HG02840 (cell line): ENCODE results near the gene NADK.
A peak's percentile ranks its signal among the peaks of the same experiment; 100 is the strongest.
"Not testable (repeated sequence)": the region's sequence is repeated elsewhere in the genome, so short reads cannot be mapped to it uniquely, and the experiment has no call there.

Experiments used
- ATAC-seq: cut with Tn5 transposase; IDR thresholded peaks from one replicate; pipeline ENCODE4 v1.9.1; 2021; ENCODE audit warnings: mild to moderate bottlenecking, moderate library complexity, moderate number of reproducible peaks; ENCODE audit not compliant: unreplicated experiment, low FRiP score

The NADK gene

DNA sequence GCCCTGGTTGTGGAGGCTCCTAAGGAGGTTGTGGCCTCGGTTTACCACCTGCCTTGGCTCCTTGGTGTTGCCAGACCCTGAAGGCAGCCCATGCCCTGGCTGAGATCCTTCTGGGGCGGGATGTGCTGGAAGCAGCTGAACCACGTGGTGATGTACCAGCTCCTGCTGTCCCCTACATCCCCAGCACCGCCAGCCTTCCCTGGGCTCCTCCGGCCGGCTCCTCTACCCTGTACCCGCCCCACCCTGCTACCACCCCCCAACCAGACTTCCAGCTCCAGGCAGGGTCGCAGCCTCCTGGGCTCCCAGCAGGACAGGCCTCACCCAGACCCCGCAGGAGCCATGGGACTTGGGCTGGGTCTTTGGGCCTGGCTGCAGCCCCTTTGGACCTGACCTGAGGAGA is 28.3 kb downstream of the NADK start:
- not testable (repeated sequence) for ATAC-seq

DNA sequence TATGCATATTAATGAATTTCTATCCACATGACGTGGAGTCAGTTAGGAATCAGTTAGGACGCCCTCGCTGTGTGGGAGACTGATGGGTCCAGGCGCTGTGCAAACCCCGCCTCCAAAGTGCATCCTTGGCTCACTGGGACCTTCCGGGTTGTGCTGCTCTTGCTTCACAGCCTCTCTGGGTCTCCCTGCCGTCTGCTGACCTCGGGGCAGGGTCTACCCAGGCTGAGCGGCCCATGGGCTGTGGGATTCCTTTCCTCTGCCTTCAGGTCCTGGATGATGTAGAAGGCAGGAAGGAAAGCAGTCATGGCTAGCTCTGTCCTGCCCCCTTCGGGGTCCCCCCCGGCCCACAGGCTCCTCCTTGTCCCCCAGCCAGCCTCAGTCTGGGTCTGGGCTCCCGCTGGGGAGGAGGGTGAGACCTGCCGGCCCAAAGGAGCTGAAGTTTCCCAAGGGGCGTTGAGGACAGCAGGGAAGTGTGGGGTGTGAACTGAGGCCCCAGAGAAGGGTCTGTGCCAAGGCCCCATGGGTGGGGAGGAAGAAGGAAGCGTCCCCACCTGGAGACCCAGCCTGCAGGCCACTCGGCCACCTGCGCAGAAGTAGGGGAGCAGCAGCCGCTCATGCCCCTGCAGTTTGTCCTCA is 29.5 kb downstream of the NADK start:
- no peak for ATAC-seq

DNA sequence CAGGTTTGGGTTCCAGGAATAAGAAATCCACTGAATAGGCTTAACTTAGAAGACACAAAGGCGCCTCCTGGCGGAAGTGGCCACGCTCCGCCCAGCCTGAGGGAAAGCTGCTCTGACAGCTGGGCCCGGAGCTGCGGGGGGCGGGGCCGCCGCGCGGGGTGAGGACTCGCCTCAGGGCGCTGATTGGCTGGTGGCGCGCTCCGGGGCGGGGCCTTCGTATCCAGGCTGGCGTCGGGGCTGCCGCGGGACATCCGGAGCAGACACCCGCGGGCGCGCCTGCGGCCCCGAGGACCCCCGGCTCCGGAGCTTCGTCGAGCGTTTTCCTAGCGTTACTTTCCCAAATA is 31.7 kb downstream of the NADK start:
- peak; percentile 77 for ATAC-seq

DNA sequence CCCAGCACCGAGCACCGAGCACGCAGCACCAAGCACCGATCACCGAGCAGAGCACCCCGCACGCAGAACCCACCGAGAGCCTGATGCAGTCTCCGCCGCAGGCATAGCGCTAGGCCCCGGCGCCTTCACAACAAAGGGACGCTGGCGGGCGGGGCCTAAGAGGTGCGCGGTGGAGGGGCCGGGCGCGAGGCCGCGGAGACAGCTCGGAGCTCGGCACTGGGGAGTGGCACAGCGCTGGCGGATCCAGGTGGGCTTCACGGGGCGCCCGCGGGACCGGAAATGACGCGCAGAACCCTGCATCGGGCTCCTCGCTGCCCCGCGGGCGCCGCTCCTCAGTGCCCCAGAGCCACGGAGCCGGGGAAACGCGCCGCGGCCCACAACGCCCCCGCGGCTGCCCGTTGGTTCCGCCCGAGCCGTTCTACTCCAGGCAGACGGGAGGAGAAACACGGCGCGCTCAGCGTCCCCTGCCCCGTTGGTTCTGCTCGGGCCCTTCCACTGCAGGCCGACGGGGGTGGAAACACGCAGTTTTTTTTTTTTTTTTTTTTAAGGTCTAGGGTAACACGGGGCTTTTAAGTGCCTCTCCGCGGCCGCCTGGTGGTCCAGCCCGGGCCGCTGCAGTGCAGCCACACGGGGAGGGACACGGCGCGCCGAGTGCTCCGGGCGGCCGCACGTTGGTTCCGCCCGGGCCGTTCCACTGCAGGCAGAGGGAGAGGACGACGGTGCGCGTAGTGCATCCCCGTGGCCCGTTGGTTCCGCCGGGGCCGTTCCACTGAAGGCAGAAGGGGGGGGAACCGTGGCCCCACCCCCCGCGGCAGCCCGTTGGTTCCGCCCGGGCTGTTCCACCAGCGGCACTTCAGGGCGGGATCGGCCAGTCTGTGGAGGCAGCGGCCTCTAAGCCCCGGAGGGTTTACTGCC is 32.4 kb downstream of the NADK start:
- peak; percentile 62 for ATAC-seq

DNA sequence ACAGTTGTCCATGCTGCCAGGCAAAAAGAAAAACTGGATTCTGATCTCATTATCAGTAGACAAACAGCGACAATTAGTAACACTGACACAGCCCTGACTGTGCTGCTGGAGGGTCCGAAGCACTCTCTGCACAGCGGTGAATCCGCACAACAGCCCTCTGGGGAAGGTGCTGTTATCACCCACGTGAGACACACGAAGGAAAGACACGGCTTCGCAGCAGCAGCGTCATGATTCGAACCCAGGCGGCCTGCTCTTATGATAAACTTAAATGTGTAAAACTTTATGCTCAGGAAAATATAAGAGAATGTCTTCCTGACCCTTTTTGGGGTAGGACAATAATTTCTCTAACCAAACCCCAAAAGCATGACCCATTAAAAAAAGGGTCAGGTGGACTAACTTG is 35.7 kb downstream of the NADK start:
- ATAC-seq = not testable (repeated sequence)

DNA sequence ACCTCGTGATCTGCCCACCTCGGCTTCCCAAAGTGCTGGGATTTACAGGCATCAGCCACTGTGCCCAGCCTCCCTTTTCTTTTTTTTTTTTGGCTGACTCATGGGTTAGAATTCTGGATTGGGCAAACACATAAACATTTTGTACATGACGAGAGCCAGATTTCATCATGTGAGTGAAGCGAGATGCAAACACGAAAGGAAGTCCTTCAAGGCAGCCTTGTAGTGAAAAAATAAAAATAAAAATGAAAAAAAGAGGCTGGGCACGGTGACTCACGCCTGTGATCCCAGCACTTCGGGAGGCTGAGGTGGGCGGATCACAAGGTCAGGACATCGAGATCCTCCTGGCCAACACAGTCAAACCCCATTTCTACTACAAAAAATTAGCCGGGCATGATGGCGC is 37.3 kb downstream of the NADK start:
- not testable (repeated sequence) for ATAC-seq

DNA sequence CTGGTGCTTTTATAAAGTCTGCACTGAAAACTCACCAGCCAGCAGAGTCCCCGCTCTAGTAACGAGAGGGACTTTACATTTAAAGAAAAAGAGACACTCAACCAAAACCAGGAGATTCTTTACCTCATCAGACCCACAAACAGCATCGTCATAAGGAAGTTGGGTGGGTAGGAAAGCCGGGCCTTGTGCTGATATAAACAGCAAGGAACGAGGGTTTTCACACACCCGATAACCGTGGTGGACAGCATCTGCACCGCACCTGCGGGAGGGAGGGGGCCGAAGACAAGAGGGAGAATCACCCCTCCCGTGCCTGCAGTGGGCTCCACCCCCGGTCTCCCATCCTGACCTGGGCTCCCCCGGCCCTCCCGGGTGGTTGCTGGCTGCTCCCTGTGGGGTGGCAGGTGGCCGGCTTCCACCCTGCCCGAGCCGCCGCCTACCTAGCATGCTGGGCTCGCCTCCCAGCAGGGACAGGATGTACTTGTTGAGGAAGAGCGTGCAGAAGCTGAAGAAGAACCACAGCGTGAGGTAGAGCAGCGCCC is 39.4 kb downstream of the NADK start:
- not testable (repeated sequence) for ATAC-seq

DNA sequence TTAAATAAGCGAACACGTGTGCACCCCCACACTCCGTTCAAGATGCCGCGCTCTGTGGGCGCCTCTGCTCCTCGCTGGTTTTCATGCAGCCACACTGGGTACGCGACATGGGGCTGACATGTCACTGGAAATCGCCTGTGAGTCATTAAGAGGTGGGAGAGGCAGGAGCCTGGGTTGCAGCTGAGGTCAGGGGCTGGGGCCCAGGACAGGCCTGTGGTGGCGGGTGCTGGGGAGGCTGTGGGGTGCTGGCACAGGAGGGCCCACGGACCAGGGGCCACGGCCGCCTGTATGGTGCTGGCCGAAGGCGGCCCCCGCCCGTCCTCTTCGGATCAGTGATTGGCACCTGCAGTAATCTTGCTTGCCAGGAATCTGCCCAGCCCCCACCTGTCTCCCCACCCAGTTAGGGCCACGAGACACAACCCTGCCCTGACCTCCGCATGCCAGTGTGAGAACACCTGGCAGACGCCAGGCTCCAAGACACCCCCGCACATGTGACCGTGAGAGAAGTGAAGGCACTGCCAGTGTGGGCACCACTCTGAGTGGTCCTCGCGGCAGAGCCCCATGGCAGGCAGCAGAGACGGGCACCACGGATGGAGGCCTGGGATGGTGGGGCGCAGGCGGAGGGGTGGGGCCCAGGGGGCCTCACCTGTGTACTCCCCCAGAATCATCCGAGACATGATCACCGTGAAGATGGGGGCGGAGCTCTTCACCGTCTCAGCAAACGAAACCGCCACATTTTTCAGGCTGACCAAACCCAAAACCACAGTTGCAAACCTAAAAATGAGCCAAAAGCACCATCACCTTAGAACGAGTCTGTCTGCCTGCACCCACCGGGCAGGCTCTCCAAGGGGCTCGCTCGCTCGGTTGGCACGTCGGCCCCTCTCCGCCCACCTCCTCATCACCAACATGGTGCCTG is 40.3 kb downstream of the NADK start:
- ATAC-seq = not testable (repeated sequence)

DNA sequence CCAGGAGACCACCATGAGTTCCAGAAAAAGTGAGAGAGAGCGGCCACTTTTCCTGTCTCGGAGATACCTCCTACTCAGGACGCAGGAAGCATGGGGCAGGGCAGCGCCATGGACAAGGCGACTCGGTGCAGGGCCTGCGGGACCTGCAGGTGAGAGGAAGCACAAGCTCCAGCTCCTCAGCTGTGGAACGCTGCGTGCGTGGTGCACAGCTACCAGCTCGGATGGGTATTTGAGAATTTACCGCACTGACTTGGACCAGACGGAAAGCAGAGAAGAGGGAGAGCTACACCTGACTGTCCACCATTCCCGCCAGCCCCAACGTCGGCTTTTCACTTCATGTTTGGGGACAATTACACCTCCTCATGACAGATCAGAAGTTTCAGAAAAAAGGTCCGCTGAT is 45.9 kb downstream of the NADK start:
- ATAC-seq = no peak

DNA sequence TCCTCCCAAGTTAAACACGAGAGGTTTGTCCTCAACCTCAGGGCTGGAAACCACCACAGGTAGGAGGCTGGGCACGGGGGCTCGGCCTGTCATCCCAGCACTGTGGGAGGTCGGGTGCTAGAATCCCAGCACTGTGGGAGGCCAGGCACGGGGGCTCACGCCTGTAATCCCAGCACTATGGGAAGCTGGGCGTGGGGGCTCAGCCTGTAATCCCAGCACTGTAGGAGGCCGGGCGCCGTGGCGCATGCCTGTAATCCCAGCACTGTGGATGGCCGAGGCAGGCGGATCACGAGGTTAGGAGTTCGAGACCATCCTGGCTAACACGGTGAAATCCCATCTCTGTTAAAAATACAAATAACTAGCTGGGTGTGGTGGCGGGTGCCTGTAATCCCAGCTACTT is 47.4 kb downstream of the NADK start:
- ATAC-seq = no peak

DNA sequence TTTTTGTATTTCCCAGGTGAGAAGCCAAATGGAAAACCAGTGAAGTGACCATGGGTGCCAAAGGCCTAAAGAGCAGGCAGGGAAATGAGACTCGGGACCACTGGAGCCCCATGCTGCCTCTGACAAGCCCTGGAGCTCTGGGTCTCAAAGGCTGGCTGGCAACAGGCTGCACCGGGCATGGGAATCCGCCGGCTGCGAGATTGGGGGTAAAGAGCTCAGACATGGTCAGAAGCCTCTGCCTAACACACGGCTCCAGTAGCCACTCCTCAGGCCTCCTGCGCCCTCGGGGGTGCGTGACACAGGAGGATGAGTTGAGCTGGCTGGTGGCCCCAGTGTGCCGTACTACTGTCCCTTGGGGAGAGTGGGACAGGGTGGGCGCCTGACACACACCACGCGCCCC is 48.0 kb downstream of the NADK start:
- not testable (repeated sequence) for ATAC-seq

DNA sequence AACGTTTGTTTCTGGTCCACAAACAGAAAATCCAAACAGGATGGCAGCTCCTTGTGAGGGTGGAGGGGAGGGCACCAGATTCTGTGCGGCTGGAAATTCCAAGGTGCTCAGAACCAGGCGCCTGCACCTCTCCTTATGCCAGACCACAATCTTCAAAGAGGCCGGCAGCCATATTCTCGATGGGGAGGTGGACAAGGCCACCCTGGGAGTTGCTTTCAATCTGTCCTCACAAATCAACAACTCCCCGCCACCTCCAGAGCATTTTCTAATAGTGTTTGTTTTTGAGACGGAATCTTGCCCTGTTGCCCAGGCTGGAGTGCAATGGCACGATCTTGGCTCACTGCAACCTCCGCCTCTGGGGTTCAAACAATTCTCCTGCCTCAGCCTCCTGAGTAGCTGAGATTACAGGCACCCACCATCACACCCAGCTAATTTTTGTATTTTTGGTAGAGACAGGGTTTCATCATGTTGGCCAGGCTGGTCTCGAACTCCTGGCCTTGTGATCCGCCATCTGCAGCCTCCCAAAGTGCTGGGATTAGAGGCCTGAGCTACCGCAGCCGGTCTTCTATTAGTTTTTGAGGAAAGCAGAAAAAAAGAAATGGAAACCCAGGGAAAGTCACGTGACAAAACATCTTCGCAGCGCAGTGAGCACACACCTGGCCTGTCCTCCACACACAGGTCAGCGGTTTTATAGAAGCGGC is 49.0 kb downstream of the NADK start:
- ATAC-seq = not testable (repeated sequence)

DNA sequence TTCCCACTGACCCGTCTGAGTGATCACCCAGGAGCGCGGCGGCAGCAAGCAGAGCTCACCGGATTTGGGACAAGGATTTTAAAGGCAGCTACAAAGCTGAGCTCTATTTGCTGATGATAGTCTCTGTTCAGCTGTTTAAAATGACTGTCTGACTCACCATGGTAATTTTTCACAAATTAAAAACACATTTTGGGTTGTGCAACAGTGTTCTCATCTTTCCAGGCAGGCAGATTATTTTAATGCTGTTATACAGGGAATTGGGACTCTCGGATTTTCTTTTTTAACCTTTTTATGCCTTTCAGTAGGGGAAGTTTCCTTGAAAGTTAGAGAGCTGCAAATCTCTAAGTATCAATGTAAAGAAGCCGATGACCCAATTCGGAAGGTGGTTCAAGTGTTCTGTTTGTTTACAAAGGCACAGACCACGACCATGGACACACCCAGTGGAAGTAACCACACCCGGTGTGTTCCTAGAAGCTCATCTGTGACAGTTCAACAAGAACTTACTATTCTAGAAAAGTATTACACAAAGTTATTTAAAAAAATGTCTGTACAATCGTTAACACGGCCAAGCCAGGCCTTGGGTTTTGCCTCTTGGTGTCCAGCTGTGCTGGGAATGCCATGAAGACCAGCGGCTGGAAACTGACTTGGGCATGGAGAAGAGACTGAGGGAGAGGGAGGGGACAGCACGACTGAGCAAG is 49.8 kb downstream of the NADK start:
- not testable (repeated sequence) for ATAC-seq

DNA sequence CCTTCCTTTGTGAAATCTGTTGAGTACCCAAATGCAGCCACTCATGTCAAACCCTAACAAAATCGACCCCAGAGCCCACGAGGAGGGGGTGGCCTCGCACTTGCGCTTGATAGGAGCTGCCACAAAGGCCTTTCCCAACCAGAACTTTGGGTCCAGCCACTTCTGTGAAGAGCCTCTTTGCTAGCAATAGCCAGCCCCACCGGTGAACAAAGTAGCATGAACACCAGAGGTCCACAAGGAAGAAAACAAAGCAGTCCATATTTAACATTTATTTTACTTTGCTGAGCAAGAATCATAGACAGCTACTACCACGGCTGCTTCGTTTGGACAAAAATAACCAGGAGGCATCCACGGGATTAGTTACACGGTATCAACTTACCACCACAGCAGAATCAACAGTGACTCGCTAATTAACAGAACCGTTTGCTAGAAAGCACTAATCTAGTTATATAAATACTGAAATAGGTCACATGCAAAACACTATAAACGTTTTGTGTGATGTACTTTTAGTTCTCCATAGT is 51.1 kb downstream of the NADK start:
- not testable (repeated sequence) for ATAC-seq

DNA sequence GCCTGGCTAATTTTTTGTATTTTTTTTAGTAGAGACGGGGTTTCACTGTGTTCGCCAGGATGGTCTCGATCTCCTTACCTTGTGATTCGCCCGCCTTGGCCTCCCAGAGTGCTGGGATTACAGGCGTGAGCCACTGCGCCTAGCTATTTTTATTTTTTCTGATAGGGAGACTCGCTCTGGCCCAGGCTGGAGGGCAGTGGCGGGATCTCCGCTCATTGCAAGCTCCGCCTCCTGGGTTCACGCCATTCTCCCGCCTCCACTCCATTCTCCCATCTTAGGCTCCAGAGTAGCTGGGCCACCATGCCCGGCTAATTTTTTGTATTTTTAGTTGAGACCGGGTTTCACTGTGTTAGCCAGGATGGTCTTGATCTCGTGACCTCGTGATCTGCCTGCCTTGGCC is 52.2 kb downstream of the NADK start:
- ATAC-seq = not testable (repeated sequence)

DNA sequence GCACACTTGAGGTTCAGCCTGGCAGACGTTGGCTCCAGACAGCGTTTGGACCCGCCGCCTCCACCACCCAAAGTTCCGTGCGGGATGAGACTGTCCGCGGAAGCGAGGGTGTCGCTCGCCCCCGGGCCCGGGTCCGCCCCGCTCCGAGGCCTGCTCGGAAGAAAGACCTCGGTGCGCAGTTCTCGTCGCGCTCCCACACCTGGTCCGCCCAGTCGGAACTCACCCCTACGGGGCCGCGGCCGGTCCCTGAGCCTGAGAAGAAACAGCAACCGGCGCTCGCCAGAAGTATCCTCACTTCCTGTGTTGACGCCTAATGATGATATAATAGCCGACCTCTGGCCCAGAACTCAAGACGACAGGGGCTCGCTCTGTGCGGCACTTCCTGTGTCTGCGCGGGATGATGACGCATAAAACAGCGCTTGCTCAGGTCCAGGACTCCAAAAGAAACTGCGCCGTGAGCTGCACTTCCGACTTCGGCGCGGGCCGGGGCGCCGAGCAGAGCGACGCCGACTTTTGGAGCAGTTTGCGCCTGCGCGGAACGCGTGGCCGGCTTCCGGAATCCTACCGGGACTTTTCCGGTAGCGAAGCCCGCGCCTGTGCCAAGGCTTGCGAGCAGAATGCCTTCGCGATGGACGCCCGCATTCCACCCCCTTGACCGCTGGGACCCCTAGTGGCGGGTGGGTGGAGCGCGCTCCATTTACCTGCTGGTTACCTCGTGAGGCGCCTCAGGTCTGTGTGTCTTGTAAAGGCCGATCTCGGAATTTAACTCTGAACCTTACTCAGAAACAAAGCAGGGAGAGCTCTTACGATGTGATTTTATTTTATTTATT is 54.0 kb downstream of the NADK start, which contains the start of gene CDK11A:
TSS of gene CDK11A (minus strand) at position 323 of the 830 bp plus-strand sequence. CDS start 1,539 bp downstream, outside the sequence.
- ATAC-seq = peak; percentile 94

DNA sequence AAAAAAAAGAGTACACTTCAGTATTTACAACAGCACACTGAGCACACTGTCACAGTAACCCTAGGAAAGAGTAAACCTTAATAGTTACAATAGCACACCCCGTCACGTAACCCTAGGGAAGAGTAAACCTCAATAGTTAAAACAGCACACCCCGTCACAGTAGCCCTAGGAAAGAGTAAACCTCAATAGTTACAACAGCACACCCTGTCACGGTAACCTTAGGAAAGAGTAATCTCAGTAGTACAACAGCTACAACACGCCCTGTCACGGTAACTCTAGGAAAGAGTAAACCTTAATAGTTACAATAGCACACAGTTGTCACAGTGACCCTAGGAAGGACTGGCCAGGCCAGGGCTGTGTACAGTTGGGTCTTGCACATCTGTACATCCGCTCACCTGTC is 57.1 kb downstream of the NADK start:
- no peak for ATAC-seq
